IPS-20b (cell line): Measurements from ENCODE around the gene ABCD1.
"Not testable (repeated sequence)": the region's sequence is repeated elsewhere in the genome, so short reads cannot be mapped to it uniquely, and the experiment has no call there.

Source experiments
- H3K27ac ChIP-seq: one replicate; pipeline ENCODE4 v1.5.1; 2013; ENCODE audit warnings: low read length
- H3K27me3 ChIP-seq: 2 replicates; pipeline ENCODE4 v1.6.1; 2013; ENCODE audit warnings: mild to moderate bottlenecking, low read length, inconsistent platforms; ENCODE audit not compliant: insufficient read depth
- H3K36me3 ChIP-seq: 2 replicates; pipeline ENCODE4 v1.6.1; 2013; ENCODE audit warnings: low read depth, mild to moderate bottlenecking, inconsistent platforms, low read length, moderate library complexity; ENCODE audit not compliant: insufficient read depth
- H3K4me1 ChIP-seq: 2 replicates; pipeline ENCODE4 v1.6.1; 2013; ENCODE audit warnings: mild to moderate bottlenecking, control low read depth, inconsistent platforms, low read length, moderate library complexity; ENCODE audit not compliant: insufficient read depth
- H3K4me3 ChIP-seq: 2 replicates; pipeline ENCODE4 v1.5.1; 2013; ENCODE audit warnings: mild to moderate bottlenecking, low read length, inconsistent platforms
- H3K9ac ChIP-seq: 2 replicates; pipeline ENCODE4 v1.6.1; 2013; ENCODE audit warnings: low read depth, mild to moderate bottlenecking, inconsistent platforms, low read length, moderate library complexity
- H3K9me3 ChIP-seq: 2 replicates; pipeline ENCODE4 v1.6.1; 2013; ENCODE audit warnings: mild to moderate bottlenecking, low read depth, low read length, inconsistent platforms; ENCODE audit not compliant: insufficient read depth

Gene ABCD1

GRCh38 chrX:153742796-153743467, 18.3 kb downstream of the ABCD1 start:
- H3K27me3 ChIP-seq, H3K27ac ChIP-seq, H3K9ac ChIP-seq, H3K4me1 ChIP-seq, H3K36me3 ChIP-seq, H3K9me3 ChIP-seq, H3K4me3 ChIP-seq: not testable (repeated sequence)

GRCh38 chrX:153743468-153744209, 19.0 kb downstream of the ABCD1 start:
- H3K27me3 ChIP-seq, H3K4me1 ChIP-seq, H3K9ac ChIP-seq, H3K36me3 ChIP-seq, H3K9me3 ChIP-seq, H3K27ac ChIP-seq: not testable (repeated sequence)
- peak overlapping the region; percentile 64 for H3K4me3 ChIP-seq

GRCh38 chrX:153744210-153745066, 19.8 kb downstream of the ABCD1 start:
- no peaks in the 10 kb centered on the region for H3K36me3 ChIP-seq
- no peaks in the 10 kb centered on the region for H3K4me1 ChIP-seq
- no peak overlapping the region for H3K9ac ChIP-seq
- H3K4me3 ChIP-seq = peak overlapping the region; percentile 64
- no peaks in the 10 kb centered on the region for H3K9me3 ChIP-seq
- no peak overlapping the region for H3K27ac ChIP-seq
- H3K27me3 ChIP-seq = no peaks in the 10 kb centered on the region

GRCh38 chrX:153745067-153745433, 20.4 kb downstream of the ABCD1 start:
- not testable (repeated sequence) for H3K27me3 ChIP-seq, H3K9me3 ChIP-seq, H3K4me3 ChIP-seq, H3K4me1 ChIP-seq, H3K9ac ChIP-seq, H3K27ac ChIP-seq, H3K36me3 ChIP-seq

GRCh38 chrX:153746359-153746758, 21.7 kb downstream of the ABCD1 start:
- H3K4me1 ChIP-seq = no peaks in the 10 kb centered on the region
- H3K9ac ChIP-seq = no peak overlapping the region
- H3K9me3 ChIP-seq = no peaks in the 10 kb centered on the region
- H3K4me3 ChIP-seq = no peak overlapping the region
- no peak overlapping the region for H3K27ac ChIP-seq
- H3K36me3 ChIP-seq = no peaks in the 10 kb centered on the region
- H3K27me3 ChIP-seq = no peaks in the 10 kb centered on the region

- not testable (repeated sequence) for H3K9ac ChIP-seq, H3K36me3 ChIP-seq, H3K27me3 ChIP-seq, H3K9me3 ChIP-seq, H3K27ac ChIP-seq, H3K4me3 ChIP-seq, H3K4me1 ChIP-seq
Measured at GRCh38 chrX:153746991-153747390, 22.3 kb downstream of the ABCD1 start.

GRCh38 chrX:153749017-153749416, 24.4 kb downstream of the ABCD1 start:
- H3K27ac ChIP-seq, H3K9ac ChIP-seq, H3K36me3 ChIP-seq, H3K9me3 ChIP-seq, H3K4me1 ChIP-seq, H3K4me3 ChIP-seq, H3K27me3 ChIP-seq: not testable (repeated sequence)

GRCh38 chrX:153750127-153750774, 25.6 kb downstream of the ABCD1 start:
- Histone ChIP-seq H3K4me1 (no peaks in the 10 kb centered on the region), H3K9ac (no peak overlapping the region), H3K27me3 (no peaks in the 10 kb centered on the region), H3K4me3 (no peak overlapping the region), H3K9me3 (no peaks in the 10 kb centered on the region), H3K36me3 (no peaks in the 10 kb centered on the region), H3K27ac (no peak overlapping the region)

GRCh38 chrX:153755136-153755535, 30.5 kb downstream of the ABCD1 start:
- no peaks in the 10 kb centered on the region for H3K27me3 ChIP-seq
- H3K27ac ChIP-seq = no peak overlapping the region
- no peaks in the 10 kb centered on the region for H3K9me3 ChIP-seq
- H3K9ac ChIP-seq = no peak overlapping the region
- no peaks in the 10 kb centered on the region for H3K36me3 ChIP-seq
- H3K4me1 ChIP-seq = no peaks in the 10 kb centered on the region
- H3K4me3 ChIP-seq = no peak overlapping the region

GRCh38 chrX:153761863-153762262, 37.2 kb downstream of the ABCD1 start:
- no peak overlapping the region for H3K4me3 ChIP-seq

GRCh38 chrX:153762626-153763173, 38.0 kb downstream of the ABCD1 start:
- Histone ChIP-seq H3K27me3 (no peaks in the 10 kb centered on the region), H3K27ac (no peak overlapping the region), H3K9ac (no peak overlapping the region), H3K4me3 (no peak overlapping the region), H3K36me3 (no peaks in the 10 kb centered on the region), H3K4me1 (no peaks in the 10 kb centered on the region), H3K9me3 (no peaks in the 10 kb centered on the region)

More at GRCh38 chrX:153761863-153762262, 37.2 kb downstream of the ABCD1 start:
- Histone ChIP-seq H3K4me1 (no peaks in the 10 kb centered on the region), H3K27me3 (no peaks in the 10 kb centered on the region), H3K27ac (no peak overlapping the region), H3K9me3 (no peaks in the 10 kb centered on the region), H3K36me3 (no peaks in the 10 kb centered on the region), H3K9ac (no peak overlapping the region)
